B cell (primary cell): ENCODE results near the gene GRIP1. TPM values are rescaled to one million over a fixed set of nuclear protein-coding genes. Genes with fewer than 3 reads are reported as not detected.
A peak's percentile ranks its signal among the peaks of the same experiment; 100 is the strongest.

Experiments used
- ATAC-seq: fragments of 200-7000 bp; cut with Tn5 transposase; one replicate; pipeline ENCODE4 v1.10.0; 2021; ENCODE audit warnings: low read depth, mild to moderate bottlenecking, moderate number of reproducible peaks, moderate library complexity
- CTCF ChIA-PET: fragments of 350-600 bp; sonication (Branson Sonifier 250); formaldehyde crosslinking; loops from one replicate; lab custom pipeline; 2021; ENCODE audit warnings: antibody characterized with exemption, inconsistent platforms; lab: Charles Lee
- POLR2A ChIA-PET: fragments of 350-600 bp; sonication (Branson Sonifier 250); formaldehyde crosslinking; loops from one replicate; lab custom pipeline; 2021; ENCODE audit warnings: antibody characterized with exemption; lab: Charles Lee
- DNase-seq: peaks from one replicate; pipeline ENCODE4 v3.0.0; 2013
- H2AFZ ChIP-seq: 2 replicates; pipeline ENCODE4 v1.6.1; 2012; ENCODE audit warnings: mild to moderate bottlenecking, low read depth, low read length; ENCODE audit not compliant: insufficient read depth, poor library complexity, severe bottlenecking
- H3K27ac ChIP-seq, 2 donors: 1 replicate in 1 of 2; 2 replicates in 1 of 2; pipeline ENCODE4 v1.5.1; 2012 to 2013; ENCODE audit warnings: low read length in 2 of 2, mild to moderate bottlenecking in 2 of 2, moderate library complexity in 1 of 2
- H3K27me3 ChIP-seq, 4 experiments: fragments of 200-600 bp in 1 of 4; sonication (generic) in 1 of 4; replicated peaks in 1 of 4; 1 replicate in 2 of 4; 2 replicates in 2 of 4; pipeline versions ENCODE4 v1.6.1 to v1.7.0; 2013 to 2016; ENCODE audit warnings: low read length in 3 of 4, mild to moderate bottlenecking in 2 of 4, mixed read lengths in 1 of 4, moderate library complexity in 1 of 4; ENCODE audit not compliant: insufficient read depth in 4 of 4, control insufficient read depth in 3 of 4; ENCODE audit errors: control extremely low read depth in 1 of 4
- H3K36me3 ChIP-seq, 2 experiments: replicated peaks in 1 of 2; 1 replicate in 1 of 2; 2 replicates in 1 of 2; pipeline versions ENCODE4 v1.6.1 to v1.7.1; 2013; ENCODE audit warnings: low read length in 1 of 2; ENCODE audit not compliant: insufficient read depth in 2 of 2, control insufficient read depth in 1 of 2; ENCODE audit errors: control extremely low read depth in 1 of 2, extremely low read depth in 1 of 2
- H3K4me1 ChIP-seq, 2 donors: fragments of 200-600 bp in 1 of 2; sonication (generic) in 1 of 2; 1 replicate in 1 of 2; 2 replicates in 1 of 2; pipeline versions ENCODE4 v1.5.1 to v1.6.1; 2013 to 2017; ENCODE audit warnings: low read length in 2 of 2; ENCODE audit not compliant: control insufficient read depth in 2 of 2, insufficient read depth in 2 of 2
- H3K4me2 ChIP-seq: replicated peaks from 2 replicates; pipeline ENCODE3; 2012; ENCODE audit warnings: mild to moderate bottlenecking, low read depth, low read length; ENCODE audit not compliant: poor library complexity, severe bottlenecking
- H3K4me3 ChIP-seq, 5 experiments: fragments of 200-600 bp in 1 of 5; sonication (generic) in 1 of 5; 1 replicate in 3 of 5; 2 replicates in 2 of 5; pipeline versions ENCODE4 v1.5.1 to v1.7.0; 2011 to 2016; ENCODE audit warnings: low read length in 4 of 5, mild to moderate bottlenecking in 4 of 5, low read depth in 2 of 5, control low read depth in 1 of 5, moderate library complexity in 1 of 5; ENCODE audit not compliant: insufficient read depth in 1 of 5; ENCODE audit errors: control extremely low read depth in 1 of 5, extremely low read depth in 1 of 5
- H3K79me2 ChIP-seq: fragments of 200-600 bp; sonication (generic); one replicate; pipeline ENCODE4 v1.6.0; 2016; ENCODE audit warnings: low read length; ENCODE audit not compliant: control insufficient read depth, insufficient read depth
- H3K9ac ChIP-seq: fragments of 200-600 bp; sonication (generic); 2 replicates; pipeline ENCODE4 v1.6.1; 2017; ENCODE audit warnings: mild to moderate bottlenecking, low read length, moderate library complexity
- H3K9me3 ChIP-seq, 3 donors: one replicate each; pipeline versions ENCODE4 v1.6.1 to v1.7.1; 2013; ENCODE audit warnings: low read length in 2 of 3; ENCODE audit not compliant: control insufficient read depth in 2 of 3, insufficient read depth in 1 of 3; ENCODE audit errors: control extremely low read depth in 1 of 3
- H4K20me1 ChIP-seq: 2 replicates; pipeline ENCODE4 v1.6.0; 2012; ENCODE audit warnings: mild to moderate bottlenecking, low read length; ENCODE audit not compliant: insufficient read depth, control insufficient read depth, poor library complexity, severe bottlenecking
- H3K27ac Mint-ChIP-seq: one replicate; pipeline ENCODE4 v1.8.0; 2021; ENCODE audit warnings: mixed read lengths
- H3K27me3 Mint-ChIP-seq: one replicate; pipeline ENCODE4 v1.8.0; 2021; ENCODE audit warnings: mixed read lengths
- H3K4me1 Mint-ChIP-seq: one replicate; pipeline ENCODE4 v1.8.0; 2021; ENCODE audit warnings: mixed read lengths
- H3K4me3 Mint-ChIP-seq: one replicate; pipeline ENCODE4 v1.8.0; 2021; ENCODE audit warnings: mixed read lengths
- H3K9me3 Mint-ChIP-seq: one replicate; pipeline ENCODE4 v1.8.0; 2022; ENCODE audit warnings: mixed read lengths; ENCODE audit not compliant: insufficient read depth
- CTCF ChIP-seq: fragments of 200-600 bp; IDR thresholded peaks from one replicate; pipeline ENCODE4 v1.8.0; 2022; ENCODE audit warnings: antibody characterized with exemption, mild to moderate bottlenecking
- EZH2 ChIP-seq: IDR thresholded peaks from 2 replicates; pipeline ENCODE4 v1.6.1; 2012; ENCODE audit warnings: borderline replicate concordance, low read depth, mild to moderate bottlenecking, moderate library complexity, low read length; ENCODE audit not compliant: insufficient read depth, poor library complexity, severe bottlenecking
- WGBS: methylation state at CpG from one replicate; pipeline ENCODE4 v1.1.5; 2013; ENCODE audit warnings: missing lambda C conversion rate; ENCODE audit not compliant: insufficient coverage; 5-methylcytosine and 5-hydroxymethylcytosine counted together
- intact Hi-C: fragments of 100-400 bp; cut with micrococcal nuclease; formaldehyde crosslinking; loops from one replicate; pipeline ENCODE4 v1.10.0; 2022
- polyA plus RNA-seq: library from polyadenylated mRNA; depleted of rRNA; stranded (reverse); fragments of >200 nt; gene quantifications from 2 replicates; pipeline ENCODE4 v1.2.3, GENCODE V29; 2012
- total RNA-seq, 2 donors: library from RNA; stranded (reverse); fragments of 120-200 nt in 1 of 2; gene quantifications; 1 replicate in 1 of 2; 2 replicates in 1 of 2; pipeline versions ENCODE4 v1.2.3 to v1.2.4, GENCODE V29; 2013 to 2022

Gene GRIP1
- total and polyA plus RNA-seq, 2 donors (not counting 1 experiment from before 2014, with no cell fraction given) = 0.22 TPM; not detected in 1

- Histone ChIP-seq H3K9ac (peak overlapping the region; percentile 30), H3K27ac (peak overlapping the region in 1 of 2 donors; percentile 52), H3K4me2 (peak overlapping the region; percentile 60), H3K4me3 (peak overlapping the region in 2 of 5 experiments; percentile 13 to 48), H3K27me3 (no peaks in the 10 kb centered on the region), H3K36me3 (no peaks in the 10 kb centered on the region), H3K4me1 (peaks cover 9 to 21% of the 10 kb centered on the region in 2 donors), H2AFZ (peak overlapping the region; percentile 64), H4K20me1 (no peaks in the 10 kb centered on the region), H3K79me2 (no peaks in the 10 kb centered on the region), H3K9me3 (no peaks in the 10 kb centered on the region)
- ATAC-seq (no peak), DNase-seq (no peak)
- peak overlapping the region; percentile 66 for H3K4me3 Mint-ChIP-seq
- peak overlapping the region; percentile 54 for H3K27ac Mint-ChIP-seq
- CTCF ChIA-PET = no interaction called here
- POLR2A ChIA-PET = no interaction called here
- H3K4me1 Mint-ChIP-seq = peaks cover 28% of the 10 kb centered on the region
- intact Hi-C loops = no loop called here
- H3K9me3 Mint-ChIP-seq = no peaks in the 10 kb centered on the region
- H3K27me3 Mint-ChIP-seq = no peaks in the 10 kb centered on the region
- no peak for TF ChIP-seq CTCF
- no peak for TF ChIP-seq EZH2
- WGBS = 14% methylated on average over 1 of the region's 4 CpGs
These were observed 47.7 kb upstream of the GRIP1 start for GRCh38 chr12:66726556-66726955.

DNA sequence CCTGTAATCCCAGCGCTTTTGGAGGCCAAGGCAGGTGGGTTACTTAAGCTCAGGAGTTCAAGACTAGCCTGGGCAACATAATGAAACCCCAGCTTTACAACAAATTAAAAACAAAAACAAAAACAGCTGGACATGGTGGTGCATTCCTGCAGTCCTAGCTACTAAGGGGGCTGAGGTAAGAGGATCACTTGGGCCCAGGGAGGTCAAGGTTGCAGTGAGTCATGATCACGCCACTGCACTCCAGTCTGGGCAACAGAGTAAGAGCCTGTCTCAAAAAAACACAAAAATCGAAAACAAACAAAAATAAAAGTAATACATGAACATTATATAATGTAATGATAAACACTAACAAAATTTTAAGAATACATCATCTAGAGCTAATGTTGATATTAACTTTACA lies 46.2 kb upstream of the GRIP1 start:
- ChIA-PET POLR2A (no interaction called here), CTCF (interaction anchor here (1.8 kb wide), 1 partner anchor 16 kb away, joined by 6 read pairs; no protein-coding TSS in a partner anchor)
- H3K36me3 ChIP-seq = no peaks in the 10 kb centered on the region
- no peaks in the 10 kb centered on the region for H3K9me3 ChIP-seq
- TF ChIP-seq EZH2 (no peak), CTCF (no peak)
- H3K79me2 ChIP-seq = no peaks in the 10 kb centered on the region
- no peak overlapping the region for H3K4me2 ChIP-seq
- Mint-ChIP-seq H3K4me3 (no peak overlapping the region), H3K27me3 (no peaks in the 10 kb centered on the region), H3K27ac (no peak overlapping the region), H3K4me1 (peaks cover 28% of the 10 kb centered on the region), H3K9me3 (no peaks in the 10 kb centered on the region)
- peaks cover 9 to 21% of the 10 kb centered on the region in 2 donors for H3K4me1 ChIP-seq
- ATAC-seq (no peak), DNase-seq (no peak)
- H3K27me3 ChIP-seq = no peaks in the 10 kb centered on the region
- intact Hi-C loops = no loop called here
- no peak overlapping the region for H3K9ac ChIP-seq
- H2AFZ ChIP-seq = no peak overlapping the region
- no CpG with 5 or more reads among the region's 3 CpGs for WGBS
- H4K20me1 ChIP-seq = no peaks in the 10 kb centered on the region
- H3K27ac ChIP-seq = no peak overlapping the region
- no peak overlapping the region for H3K4me3 ChIP-seq
